Measurements from ENCODE around the gene POTEI.
"Not testable (repeated sequence)": the region's sequence is repeated elsewhere in the genome, so short reads cannot be mapped to it uniquely, and the experiment has no call there.

POTEI gene

DNA sequence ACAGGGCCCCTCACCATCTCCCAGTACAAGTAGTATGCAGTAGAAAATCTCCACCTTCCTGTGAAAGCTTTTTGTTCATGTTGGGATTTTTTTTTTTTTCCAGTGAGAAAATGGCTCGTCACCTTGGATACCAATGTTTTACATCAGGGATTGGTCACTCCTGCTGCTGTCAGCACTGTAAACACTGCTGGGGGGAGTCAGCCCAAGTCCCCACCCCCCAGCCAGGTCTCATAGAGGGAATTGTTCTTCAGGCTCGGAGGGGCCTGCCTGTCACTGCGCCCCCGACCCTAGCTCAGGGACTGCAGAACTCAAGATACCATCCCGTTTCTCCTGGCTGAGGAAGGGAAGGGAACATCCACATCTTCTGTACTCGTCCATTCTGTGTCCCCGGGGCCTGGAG lies 11.9 kb upstream of the POTEI start, which contains the start of gene CFC1B:
TSS of gene CFC1B (plus strand) at position 231 of the 400 bp plus-strand sequence. CDS start 263 bp downstream, outside the sequence.
- not testable (repeated sequence) for H3K36me3 Mint-ChIP-seq; H3K4me3 Mint-ChIP-seq; H3K27ac Mint-ChIP-seq; H3K4me1 Mint-ChIP-seq (ENCODE audit: low read depth); H3K9me3 Mint-ChIP-seq (ENCODE audit: low read depth); H3K27me3 Mint-ChIP-seq

DNA sequence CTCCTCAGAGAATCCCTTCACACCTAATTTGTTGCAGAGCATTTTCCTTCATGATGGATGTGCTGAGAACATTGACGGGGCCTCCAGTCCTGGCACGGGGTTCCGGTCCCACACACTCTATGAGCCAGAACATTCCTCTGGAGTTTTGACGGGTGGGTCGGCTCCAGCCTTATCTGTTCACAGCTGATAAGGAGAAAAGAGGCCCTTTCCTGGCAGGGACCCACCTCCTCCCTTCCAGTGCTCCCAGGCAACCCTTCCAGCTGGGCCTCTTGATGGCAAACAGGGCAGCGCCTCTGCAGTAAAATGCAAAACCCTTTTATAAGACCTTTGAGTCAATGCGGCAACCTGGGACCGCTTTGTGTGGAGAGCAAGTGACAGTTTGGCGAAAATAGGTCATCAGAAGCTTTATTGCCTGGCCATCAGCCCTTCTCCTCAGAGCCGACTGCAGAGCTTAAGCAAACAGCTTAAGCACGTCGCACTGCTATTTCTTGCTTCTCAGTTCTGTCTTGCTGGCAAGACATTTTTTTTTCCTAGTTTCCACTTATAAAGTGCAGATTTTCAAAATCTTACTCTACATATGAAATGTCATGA lies 9.5 kb upstream of the POTEI start:
- H3K9me3 Mint-ChIP-seq (ENCODE audit: low read depth); H3K27ac Mint-ChIP-seq; H3K27me3 Mint-ChIP-seq; H3K4me3 Mint-ChIP-seq; H3K36me3 Mint-ChIP-seq; H3K4me1 Mint-ChIP-seq (ENCODE audit: low read depth): not testable (repeated sequence)

DNA sequence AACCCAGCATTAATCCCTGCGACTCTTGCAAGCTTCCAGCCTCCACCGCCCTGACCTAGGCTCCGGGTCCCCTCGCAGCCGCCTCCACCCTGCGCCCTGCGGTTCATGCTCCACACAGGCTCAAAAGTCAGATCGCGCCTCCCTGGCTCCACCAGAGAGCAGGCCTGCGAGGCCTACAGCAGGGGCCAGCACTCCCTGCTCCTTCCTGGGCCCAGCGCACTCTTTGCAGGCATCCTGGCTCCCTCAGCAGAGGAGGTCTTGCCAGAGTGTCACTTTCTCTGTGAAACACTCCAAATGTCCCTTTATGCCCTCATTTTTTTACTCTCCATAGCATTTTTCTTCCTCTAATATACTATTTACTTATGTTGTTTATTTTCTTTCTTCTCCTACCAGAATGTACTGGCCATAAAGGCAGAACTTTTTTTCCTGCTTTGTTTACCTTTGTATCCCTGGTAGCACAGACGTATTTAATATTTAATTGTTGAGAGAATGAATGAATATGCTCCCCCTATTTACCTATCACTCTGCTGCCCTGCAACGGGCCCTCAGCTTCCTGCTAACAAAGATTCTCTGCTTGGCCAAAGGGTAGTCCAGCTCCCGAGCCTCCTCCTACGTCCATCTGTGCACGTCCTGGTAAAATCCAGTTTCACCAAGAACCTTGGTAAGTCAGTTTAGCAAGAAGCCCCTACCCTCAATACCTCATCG lies 2.8 kb upstream of the POTEI start:
- not testable (repeated sequence) for H3K4me3 Mint-ChIP-seq; H3K27me3 Mint-ChIP-seq; H3K4me1 Mint-ChIP-seq (ENCODE audit: low read depth); H3K27ac Mint-ChIP-seq; H3K9me3 Mint-ChIP-seq (ENCODE audit: low read depth); H3K36me3 Mint-ChIP-seq

- not testable (repeated sequence) for H3K36me3 Mint-ChIP-seq; H3K9me3 Mint-ChIP-seq (ENCODE audit: low read depth); H3K4me1 Mint-ChIP-seq (ENCODE audit: low read depth); H3K4me3 Mint-ChIP-seq; H3K27ac Mint-ChIP-seq; H3K27me3 Mint-ChIP-seq
Measured at GRCh38 chr2:130510807-130511746, 1.9 kb upstream of the POTEI start.

DNA sequence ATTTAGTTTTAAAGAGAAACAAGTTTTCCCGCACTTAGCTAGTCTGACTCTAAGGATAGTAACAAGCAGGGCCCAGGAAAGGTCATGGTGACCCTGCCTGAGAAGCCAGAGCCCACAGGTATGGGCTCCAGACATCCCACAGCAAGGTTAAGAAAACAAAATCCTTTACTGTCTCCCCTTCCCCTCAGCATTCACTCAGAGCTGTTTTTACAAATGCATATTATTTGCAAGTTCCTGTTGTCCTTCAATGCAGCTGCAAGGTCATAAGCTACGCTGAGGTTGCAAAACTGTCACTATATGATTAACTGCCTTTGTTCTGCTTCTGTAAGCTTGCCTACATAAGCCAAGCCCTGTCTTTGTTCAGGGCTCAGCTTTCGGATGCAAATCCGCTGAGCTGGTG lies 18.1 kb downstream of the POTEI start:
- not testable (repeated sequence) for H3K4me3 Mint-ChIP-seq; H3K36me3 Mint-ChIP-seq; H3K27ac Mint-ChIP-seq; H3K4me1 Mint-ChIP-seq (ENCODE audit: low read depth); H3K9me3 Mint-ChIP-seq (ENCODE audit: low read depth); H3K27me3 Mint-ChIP-seq

GRCh38 chr2:130455413-130455812 lies 53.7 kb downstream of the POTEI start:
- H3K4me1 Mint-ChIP-seq (ENCODE audit: low read depth); H3K27ac Mint-ChIP-seq; H3K4me3 Mint-ChIP-seq; H3K27me3 Mint-ChIP-seq; H3K36me3 Mint-ChIP-seq; H3K9me3 Mint-ChIP-seq (ENCODE audit: low read depth): not testable (repeated sequence)

DNA sequence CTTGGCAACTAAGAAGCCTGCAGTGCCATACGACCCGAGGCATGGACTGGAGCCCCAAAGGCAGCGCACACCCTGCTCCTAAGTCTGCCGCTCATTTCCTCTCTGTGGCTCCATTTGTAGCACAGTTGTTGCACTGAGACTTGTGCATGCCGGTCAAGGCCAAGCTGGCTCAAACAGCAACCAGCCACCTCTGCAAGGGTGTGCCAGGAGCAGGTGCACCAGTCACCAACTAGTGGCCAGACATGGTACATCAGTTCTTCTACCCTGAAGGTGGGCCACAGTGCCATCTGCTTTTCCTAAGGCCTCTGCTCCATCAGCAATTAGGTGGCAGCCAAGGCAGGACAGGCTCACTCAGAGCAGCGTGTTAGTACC lies 54.4 kb downstream of the POTEI start:
- H3K27me3 Mint-ChIP-seq; H3K27ac Mint-ChIP-seq; H3K9me3 Mint-ChIP-seq (ENCODE audit: low read depth); H3K36me3 Mint-ChIP-seq; H3K4me1 Mint-ChIP-seq (ENCODE audit: low read depth); H3K4me3 Mint-ChIP-seq: not testable (repeated sequence)

GRCh38 chr2:130453955-130454711 lies 55.0 kb downstream of the POTEI start:
- H3K4me1 Mint-ChIP-seq (ENCODE audit: low read depth); H3K36me3 Mint-ChIP-seq; H3K4me3 Mint-ChIP-seq; H3K27ac Mint-ChIP-seq; H3K27me3 Mint-ChIP-seq; H3K9me3 Mint-ChIP-seq (ENCODE audit: low read depth): not testable (repeated sequence)

- not testable (repeated sequence) for H3K4me3 Mint-ChIP-seq; H3K27me3 Mint-ChIP-seq; H3K36me3 Mint-ChIP-seq; H3K27ac Mint-ChIP-seq; H3K4me1 Mint-ChIP-seq (ENCODE audit: low read depth); H3K9me3 Mint-ChIP-seq (ENCODE audit: low read depth)
Measured at GRCh38 chr2:130452897-130453296, 56.2 kb downstream of the POTEI start.

GRCh38 chr2:130451823-130452222 lies 57.3 kb downstream of the POTEI start:
- H3K36me3 Mint-ChIP-seq; H3K27ac Mint-ChIP-seq; H3K4me3 Mint-ChIP-seq; H3K27me3 Mint-ChIP-seq; H3K9me3 Mint-ChIP-seq (ENCODE audit: low read depth); H3K4me1 Mint-ChIP-seq (ENCODE audit: low read depth): not testable (repeated sequence)

GRCh38 chr2:130451278-130451677 lies 57.9 kb downstream of the POTEI start:
- not testable (repeated sequence) for H3K36me3 Mint-ChIP-seq; H3K9me3 Mint-ChIP-seq (ENCODE audit: low read depth); H3K27ac Mint-ChIP-seq; H3K4me1 Mint-ChIP-seq (ENCODE audit: low read depth); H3K4me3 Mint-ChIP-seq; H3K27me3 Mint-ChIP-seq

DNA sequence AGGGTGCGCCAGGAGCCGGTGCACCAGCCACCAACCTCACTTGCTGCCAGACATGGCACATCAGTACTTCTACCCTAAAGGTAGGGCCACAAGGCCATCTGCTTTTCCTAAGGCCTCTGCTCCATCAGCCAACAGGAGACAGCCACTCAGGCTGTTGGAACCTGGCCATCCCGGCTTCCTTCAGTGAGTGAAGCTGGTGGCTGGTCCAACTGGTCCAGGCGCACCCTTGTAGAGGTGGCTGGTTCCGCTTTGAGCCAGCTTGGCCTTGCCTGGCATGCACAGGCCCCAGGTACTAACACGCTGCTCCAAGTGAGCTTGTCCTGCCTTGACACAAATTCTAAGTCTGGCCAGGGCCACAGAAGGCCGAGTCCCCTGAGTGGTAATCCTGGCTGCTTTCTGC lies 58.8 kb downstream of the POTEI start:
- H3K9me3 Mint-ChIP-seq (ENCODE audit: low read depth); H3K4me1 Mint-ChIP-seq (ENCODE audit: low read depth); H3K27me3 Mint-ChIP-seq; H3K27ac Mint-ChIP-seq; H3K4me3 Mint-ChIP-seq; H3K36me3 Mint-ChIP-seq: not testable (repeated sequence)

- H3K4me3 Mint-ChIP-seq, result peak overlapping the region; percentile 56
- H3K36me3 Mint-ChIP-seq; H3K27me3 Mint-ChIP-seq; H3K4me1 Mint-ChIP-seq (ENCODE audit: low read depth); H3K27ac Mint-ChIP-seq; H3K9me3 Mint-ChIP-seq (ENCODE audit: low read depth): not testable (repeated sequence)
Measured at GRCh38 chr2:130427631-130428030, 81.5 kb downstream of the POTEI start.

- not testable (repeated sequence) for H3K27me3 Mint-ChIP-seq; H3K36me3 Mint-ChIP-seq; H3K9me3 Mint-ChIP-seq (ENCODE audit: low read depth); H3K4me3 Mint-ChIP-seq; H3K4me1 Mint-ChIP-seq (ENCODE audit: low read depth); H3K27ac Mint-ChIP-seq
Measured at GRCh38 chr2:130418845-130419244, 90.3 kb downstream of the POTEI start.

DNA sequence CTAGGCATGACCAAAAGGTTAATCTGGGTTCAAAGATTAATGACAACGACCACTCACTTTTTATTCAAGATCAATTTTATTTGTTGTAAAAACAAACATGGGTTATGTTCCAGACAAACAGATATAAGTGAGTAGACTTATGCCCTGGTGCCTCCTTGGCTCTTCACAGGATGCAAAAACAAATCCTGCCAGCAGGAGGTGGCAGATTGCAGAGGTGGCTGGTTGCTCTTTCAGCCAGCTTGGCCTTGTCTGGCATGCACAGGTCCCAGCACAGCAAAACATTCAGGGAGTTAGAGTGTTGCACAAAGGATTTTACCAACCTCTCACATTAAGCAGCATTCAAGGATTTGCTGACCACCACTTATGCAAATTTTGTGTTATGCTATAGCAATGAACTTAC lies 92.4 kb downstream of the POTEI start:
- H3K4me1 Mint-ChIP-seq (ENCODE audit: low read depth); H3K27me3 Mint-ChIP-seq: not testable (repeated sequence)

More for the DNA sequence above, 92.4 kb downstream of the POTEI start:
- not testable (repeated sequence) for H3K27ac Mint-ChIP-seq; H3K4me3 Mint-ChIP-seq; H3K9me3 Mint-ChIP-seq (ENCODE audit: low read depth); H3K36me3 Mint-ChIP-seq
